ENCODE data around the gene SKI. TPM values are rescaled to one million over a fixed set of nuclear protein-coding genes. Genes with fewer than 3 reads are reported as not detected.
A peak's percentile ranks its signal among the peaks of the same experiment; 100 is the strongest.

Gene SKI
- total RNA-seq, 1 donor from 2014 or later, result 26.9 TPM

DNA sequence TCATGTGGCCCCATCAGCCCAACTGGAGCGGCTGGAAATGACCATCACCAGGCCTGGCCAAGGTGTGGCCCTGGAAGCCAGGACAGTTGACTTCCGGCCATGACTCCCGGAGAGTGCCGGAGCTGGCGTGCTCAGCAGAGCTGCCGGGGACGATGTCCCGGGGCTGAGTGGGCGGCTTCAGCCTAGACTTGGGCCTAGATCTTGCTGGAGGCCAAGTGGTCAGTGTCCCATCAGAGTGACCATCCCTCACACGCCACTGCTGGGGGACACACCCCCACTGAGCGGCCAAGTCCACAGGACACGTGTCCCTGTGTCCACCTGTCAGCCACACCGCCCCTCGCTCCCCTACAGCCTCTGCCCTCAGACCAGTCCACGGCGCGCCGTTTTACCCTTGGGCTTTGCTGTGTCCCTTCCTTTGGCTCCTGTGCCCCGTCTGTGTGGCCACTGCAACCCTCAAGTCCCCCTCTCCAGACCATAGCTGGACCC, 37.6 kb upstream of the SKI start:
- TF ChIP-seq, protein P1, sequence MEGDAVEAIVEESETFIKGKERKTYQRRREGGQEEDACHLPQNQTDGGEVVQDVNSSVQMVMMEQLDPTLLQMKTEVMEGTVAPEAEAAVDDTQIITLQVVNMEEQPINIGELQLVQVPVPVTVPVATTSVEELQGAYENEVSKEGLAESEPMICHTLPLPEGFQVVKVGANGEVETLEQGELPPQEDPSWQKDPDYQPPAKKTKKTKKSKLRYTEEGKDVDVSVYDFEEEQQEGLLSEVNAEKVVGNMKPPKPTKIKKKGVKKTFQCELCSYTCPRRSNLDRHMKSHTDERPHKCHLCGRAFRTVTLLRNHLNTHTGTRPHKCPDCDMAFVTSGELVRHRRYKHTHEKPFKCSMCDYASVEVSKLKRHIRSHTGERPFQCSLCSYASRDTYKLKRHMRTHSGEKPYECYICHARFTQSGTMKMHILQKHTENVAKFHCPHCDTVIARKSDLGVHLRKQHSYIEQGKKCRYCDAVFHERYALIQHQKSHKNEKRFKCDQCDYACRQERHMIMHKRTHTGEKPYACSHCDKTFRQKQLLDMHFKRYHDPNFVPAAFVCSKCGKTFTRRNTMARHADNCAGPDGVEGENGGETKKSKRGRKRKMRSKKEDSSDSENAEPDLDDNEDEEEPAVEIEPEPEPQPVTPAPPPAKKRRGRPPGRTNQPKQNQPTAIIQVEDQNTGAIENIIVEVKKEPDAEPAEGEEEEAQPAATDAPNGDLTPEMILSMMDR (IDR thresholded peaks at IDR 0.05; ENCODE audit: insufficient read depth, low read length, poor library complexity, severe bottlenecking), result no peak
- DNase-seq (ENCODE audit: low read depth), result no peak
- Histone ChIP-seq H3K36me3 (ENCODE audit: control insufficient read depth, insufficient read depth, low read length) (no peaks in the 10 kb centered on the region), H3K4me3 (ENCODE audit: low read depth, low read length) (no peak overlapping the region), H3K27me3 (ENCODE audit: control insufficient read depth, insufficient read depth, low read length) (no peaks in the 10 kb centered on the region)

DNA sequence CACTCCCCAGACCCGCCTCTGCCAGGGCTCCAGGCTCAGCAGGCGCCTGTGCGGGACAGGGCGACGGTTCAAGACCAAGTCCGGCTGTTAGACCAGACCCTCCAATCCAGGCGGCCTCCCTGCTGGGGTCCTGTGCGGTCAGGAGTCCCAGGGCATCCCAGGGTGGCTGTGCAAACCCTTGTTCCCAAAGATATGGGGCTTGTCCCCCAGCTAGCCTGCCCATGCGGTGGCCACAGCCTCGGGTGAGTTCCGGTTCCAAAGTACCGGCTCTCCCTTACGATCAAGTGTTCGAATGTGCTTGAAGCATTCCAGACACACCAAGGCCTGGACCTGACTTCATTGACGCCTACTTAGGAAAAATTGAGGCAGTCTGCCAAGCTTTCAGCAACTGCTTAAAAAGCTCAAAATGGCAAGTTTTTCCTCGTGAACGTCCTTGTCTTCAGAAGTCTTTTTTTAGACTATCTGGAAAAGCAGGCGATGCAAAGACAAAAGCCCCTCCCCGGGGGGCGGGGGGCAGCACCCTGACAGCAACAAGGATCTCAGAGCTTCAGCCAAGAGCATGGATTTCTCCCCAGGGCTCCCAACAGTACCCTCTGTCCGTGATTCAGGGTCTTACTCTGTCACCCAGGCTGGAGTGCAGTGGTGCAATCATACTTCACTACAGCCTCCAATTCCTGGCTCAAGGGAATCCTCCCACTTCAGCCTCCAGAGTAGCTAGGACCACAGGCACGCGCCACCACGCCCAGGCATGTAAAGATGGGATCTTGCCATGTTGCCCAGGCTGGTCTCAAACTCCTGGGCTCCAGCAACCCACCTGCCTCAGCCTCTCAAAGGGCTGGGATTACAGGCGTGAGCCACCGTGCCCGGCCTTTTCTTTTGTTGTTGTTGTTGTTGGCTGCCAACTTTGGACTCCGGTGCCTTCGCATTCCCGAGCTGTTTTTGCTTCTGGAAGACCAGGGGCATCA, 35.8 kb upstream of the SKI start:
- Histone ChIP-seq H3K36me3 (ENCODE audit: control insufficient read depth, insufficient read depth, low read length) (no peaks in the 10 kb centered on the region), H3K4me3 (ENCODE audit: low read depth, low read length) (no peak overlapping the region), H3K27me3 (ENCODE audit: control insufficient read depth, insufficient read depth, low read length) (no peaks in the 10 kb centered on the region)
- TF ChIP-seq, protein P1 (IDR thresholded peaks at IDR 0.05; ENCODE audit: insufficient read depth, low read length, poor library complexity, severe bottlenecking), result no peak
- DNase-seq (ENCODE audit: low read depth), result no peak

DNA sequence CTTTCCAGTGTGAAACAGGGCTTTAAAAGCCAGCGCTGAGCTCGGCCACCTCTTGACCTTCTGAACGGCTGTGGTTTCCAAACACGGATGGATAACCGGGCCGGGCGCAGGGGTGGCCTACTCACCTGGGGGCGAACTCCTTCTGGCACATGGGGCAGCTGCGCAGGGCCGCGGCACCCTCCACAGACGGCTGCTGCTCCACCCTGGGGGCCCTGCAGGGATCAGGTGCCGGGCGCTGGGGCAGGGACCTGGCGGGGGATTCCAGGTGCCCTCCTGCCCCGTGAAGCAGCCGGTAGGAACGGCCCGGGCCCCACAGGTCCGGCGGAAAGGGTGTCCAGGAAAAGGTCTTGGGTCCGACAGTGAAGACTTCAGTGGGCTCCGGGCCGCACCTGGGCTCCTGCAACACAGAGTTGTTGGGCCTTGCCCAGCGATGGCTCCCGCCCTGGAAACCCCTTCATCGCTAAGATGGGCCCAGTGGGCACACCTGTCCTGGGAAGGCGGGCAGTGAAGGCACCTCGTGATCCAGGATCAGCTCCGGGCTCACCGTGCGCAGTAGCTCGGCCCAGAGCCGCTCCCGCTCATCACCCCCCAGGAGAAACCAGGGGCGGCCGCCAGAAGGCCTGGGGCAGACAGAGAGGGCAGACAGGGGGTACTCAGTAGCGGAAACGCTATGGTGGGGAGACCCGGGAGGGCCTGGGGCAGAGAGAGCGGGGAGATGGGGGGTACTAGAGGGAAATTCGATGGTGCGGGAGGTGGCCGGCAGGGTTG, 34.4 kb upstream of the SKI start:
- Histone ChIP-seq H3K36me3 (ENCODE audit: control insufficient read depth, insufficient read depth, low read length) (no peaks in the 10 kb centered on the region), H3K27me3 (ENCODE audit: control insufficient read depth, insufficient read depth, low read length) (no peaks in the 10 kb centered on the region), H3K4me3 (ENCODE audit: low read depth, low read length) (peak overlapping the region; percentile 57)
- DNase-seq (ENCODE audit: low read depth), result no peak
- TF ChIP-seq, protein P1 (IDR thresholded peaks at IDR 0.05; ENCODE audit: insufficient read depth, low read length, poor library complexity, severe bottlenecking), result no peak

DNA sequence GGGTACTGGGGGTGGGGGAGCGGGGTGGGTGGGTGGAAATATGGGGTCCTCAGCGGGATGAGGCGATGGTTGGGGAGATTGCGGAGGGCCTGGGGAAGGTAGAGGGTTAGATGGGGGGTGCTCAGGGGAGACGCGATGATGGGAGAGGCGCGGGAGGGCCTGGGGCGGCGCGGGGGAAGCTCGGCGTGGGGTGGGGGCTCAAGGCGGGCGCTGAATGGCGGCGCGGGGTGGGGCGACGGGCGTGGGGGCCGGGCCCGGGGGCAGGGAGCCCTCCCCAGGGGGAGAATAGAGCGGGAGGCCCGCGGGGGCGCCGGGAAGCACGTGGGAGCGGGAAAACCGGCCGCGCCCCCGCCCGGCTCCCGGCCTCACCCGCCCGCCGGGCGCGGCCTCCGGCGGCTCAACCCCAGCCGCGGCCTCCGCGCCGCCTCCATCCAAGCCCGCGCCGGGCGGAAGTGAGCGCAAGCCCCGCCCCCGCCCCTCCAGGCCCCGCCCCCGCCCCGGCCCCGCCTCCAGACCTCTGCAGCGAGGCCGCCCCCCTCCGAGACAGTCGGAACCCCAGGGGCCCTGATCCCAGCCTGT, 33.7 kb upstream of the SKI start, which contains the start of gene FAAP20:
Gene FAAP20, minus strand, starts transcription at position 454 of the 579 bp plus-strand sequence. Its CDS starts 23 bp downstream, at position 431.
- H3K36me3 ChIP-seq (ENCODE audit: control insufficient read depth, insufficient read depth, low read length), result no peaks in the 10 kb centered on the region
- no peak for DNase-seq (ENCODE audit: low read depth)
- no peaks in the 10 kb centered on the region for H3K27me3 ChIP-seq (ENCODE audit: control insufficient read depth, insufficient read depth, low read length)
- TF ChIP-seq, protein P1 (IDR thresholded peaks at IDR 0.05; ENCODE audit: insufficient read depth, low read length, poor library complexity, severe bottlenecking), result no peak
- peak within 1 kb of the TSS; percentile 57 for H3K4me3 ChIP-seq (ENCODE audit: low read depth, low read length)

DNA sequence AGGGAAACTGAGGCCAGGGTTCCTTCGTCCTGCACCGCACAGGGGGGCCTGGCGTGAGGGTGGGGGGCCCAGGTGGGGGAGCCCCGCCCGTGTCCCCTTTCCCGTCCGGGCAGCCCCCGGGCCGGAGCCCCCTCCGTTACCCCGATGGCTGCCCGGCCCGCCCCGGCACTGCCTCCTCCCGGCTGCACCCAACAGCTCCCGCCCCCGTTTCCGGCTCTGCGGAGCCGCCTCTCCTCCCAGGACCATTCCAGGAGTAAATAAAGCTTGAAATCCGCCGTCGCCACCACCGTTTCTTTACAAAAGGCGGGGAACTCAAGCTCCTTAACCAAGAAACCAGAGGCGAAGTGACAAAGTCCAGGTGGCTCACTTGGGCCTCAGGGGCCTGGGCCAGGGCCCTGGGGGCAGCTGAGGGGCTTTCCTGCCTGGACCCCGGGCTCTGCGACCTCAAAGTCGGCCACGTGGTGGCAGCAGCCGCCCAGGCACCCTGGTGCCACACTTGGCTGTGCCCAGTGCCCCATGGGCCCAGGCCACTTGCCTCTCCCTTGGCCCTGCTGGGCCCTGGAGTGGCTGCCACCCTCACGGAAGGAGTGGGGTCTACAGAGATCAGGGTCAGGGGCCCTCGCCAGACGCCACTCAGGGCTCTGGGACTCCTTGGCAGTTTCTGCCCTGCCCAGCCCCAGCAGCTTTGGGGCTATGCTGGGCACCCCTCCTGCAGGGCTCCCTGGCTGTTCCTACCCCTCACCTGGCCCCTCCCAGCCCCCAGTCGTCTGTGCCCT, 33.0 kb upstream of the SKI start:
- no peaks in the 10 kb centered on the region for H3K36me3 ChIP-seq (ENCODE audit: control insufficient read depth, insufficient read depth, low read length)
- H3K4me3 ChIP-seq (ENCODE audit: low read depth, low read length), result peak overlapping the region; percentile 52
- TF ChIP-seq, protein P1 (IDR thresholded peaks at IDR 0.05; ENCODE audit: insufficient read depth, low read length, poor library complexity, severe bottlenecking), result peak; percentile 96
- H3K27me3 ChIP-seq (ENCODE audit: control insufficient read depth, insufficient read depth, low read length), result no peaks in the 10 kb centered on the region
- DNase-seq (ENCODE audit: low read depth), result no peak
